IPS DF 6.9 (cell line): ENCODE measurements around the gene ZNF443.
"Not testable (repeated sequence)": the region's sequence is repeated elsewhere in the genome, so short reads cannot be mapped to it uniquely, and the experiment has no call there.

Source experiments
- DNase-seq: peaks from one replicate; pipeline ENCODE4 v3.0.0-alpha.2; 2013; ENCODE audit warnings: low read depth, low spot score
- H3K27ac ChIP-seq: one replicate; pipeline ENCODE4 v1.5.1; 2013; ENCODE audit warnings: low read length, control low read depth
- H3K27me3 ChIP-seq: 2 replicates; pipeline ENCODE4 v1.6.1; 2013; ENCODE audit warnings: mild to moderate bottlenecking, low read length; ENCODE audit not compliant: control insufficient read depth, insufficient read depth
- H3K36me3 ChIP-seq: 2 replicates; pipeline ENCODE4 v1.6.1; 2013; ENCODE audit warnings: low read length; ENCODE audit not compliant: control insufficient read depth, insufficient read depth
- H3K4me1 ChIP-seq: 2 replicates; pipeline ENCODE4 v1.6.1; 2013; ENCODE audit warnings: low read length; ENCODE audit not compliant: control insufficient read depth, insufficient read depth
- H3K4me3 ChIP-seq: 2 replicates; pipeline ENCODE4 v1.5.1; 2013; ENCODE audit warnings: mild to moderate bottlenecking, low read length
- H3K9me3 ChIP-seq: 2 replicates; pipeline ENCODE4 v1.6.1; 2013; ENCODE audit warnings: low read length, inconsistent platforms; ENCODE audit not compliant: control insufficient read depth, insufficient read depth
- WGBS: extraction: QIAGEN DNeasy Blood & Tissue Kit; methylation state at CpG from one replicate; pipeline ENCODE4 v1.1.7; 2013; ENCODE audit warnings: mixed read lengths, missing lambda C conversion rate; ENCODE audit not compliant: insufficient read length, insufficient coverage; 5-methylcytosine and 5-hydroxymethylcytosine counted together

ZNF443 gene

DNA sequence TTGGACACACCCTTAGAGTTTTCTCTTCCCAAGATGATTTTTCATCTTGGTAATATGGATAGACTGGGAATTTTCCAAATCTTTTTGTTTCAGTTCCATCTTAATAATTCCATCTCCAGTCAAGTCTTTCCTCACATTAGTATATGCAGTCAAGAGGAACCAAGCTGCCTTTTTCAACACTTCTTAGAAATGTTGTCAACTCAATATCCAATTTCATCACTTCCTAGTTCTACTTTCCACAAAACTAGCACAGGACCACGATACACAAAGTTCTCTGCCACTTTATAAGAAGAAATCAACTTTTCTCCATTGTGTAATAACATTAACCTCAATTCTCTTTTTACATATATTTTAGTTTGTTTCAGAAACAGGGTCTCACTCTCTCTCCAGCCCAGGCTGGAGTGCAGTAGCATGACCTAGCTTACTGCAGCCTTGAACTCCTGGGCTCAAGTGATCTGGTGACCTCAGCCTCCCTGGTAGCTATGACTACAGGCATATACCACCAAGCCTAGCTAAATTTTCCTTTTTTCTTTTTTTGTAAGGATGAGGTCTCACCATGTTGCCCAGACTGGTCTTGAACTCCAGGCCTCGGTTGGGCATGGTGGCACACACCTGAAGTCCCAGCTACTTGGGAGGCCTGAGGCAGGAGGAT, 15.5 kb downstream of the ZNF443 start:
- H3K27ac ChIP-seq: no peak overlapping the region
- no peak for DNase-seq
- H3K36me3 ChIP-seq: no peaks in the 10 kb centered on the region
- H3K4me1 ChIP-seq: no peaks in the 10 kb centered on the region
- no peaks in the 10 kb centered on the region for H3K9me3 ChIP-seq
- no peaks in the 10 kb centered on the region for H3K27me3 ChIP-seq
- no CpG with 5 or more reads among the region's 2 CpGs for WGBS
- no peak overlapping the region for H3K4me3 ChIP-seq

DNA sequence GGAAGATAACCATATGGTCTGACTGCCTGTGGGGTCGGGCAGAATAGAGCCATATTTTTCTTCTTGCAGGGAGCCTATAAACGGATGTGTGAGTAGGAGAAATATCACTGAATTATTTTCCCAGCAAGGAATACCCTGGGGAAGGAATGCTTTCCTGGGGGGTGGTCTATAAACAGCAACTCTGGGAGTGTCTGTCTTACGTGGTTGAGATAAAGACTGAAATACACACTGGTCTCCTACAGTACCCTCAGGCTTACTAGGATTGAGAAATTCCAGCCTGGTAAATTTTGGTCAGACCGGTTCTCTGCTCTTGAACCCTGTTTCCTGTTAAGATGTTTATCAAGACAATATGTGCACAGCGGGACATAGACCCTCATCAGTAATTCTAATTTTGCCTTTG, 23.5 kb downstream of the ZNF443 start:
- not testable (repeated sequence) for H3K36me3 ChIP-seq, H3K4me1 ChIP-seq, DNase-seq, H3K4me3 ChIP-seq, H3K27me3 ChIP-seq, H3K27ac ChIP-seq, H3K9me3 ChIP-seq
- WGBS: no CpG with 5 or more reads among the region's 5 CpGs

DNA sequence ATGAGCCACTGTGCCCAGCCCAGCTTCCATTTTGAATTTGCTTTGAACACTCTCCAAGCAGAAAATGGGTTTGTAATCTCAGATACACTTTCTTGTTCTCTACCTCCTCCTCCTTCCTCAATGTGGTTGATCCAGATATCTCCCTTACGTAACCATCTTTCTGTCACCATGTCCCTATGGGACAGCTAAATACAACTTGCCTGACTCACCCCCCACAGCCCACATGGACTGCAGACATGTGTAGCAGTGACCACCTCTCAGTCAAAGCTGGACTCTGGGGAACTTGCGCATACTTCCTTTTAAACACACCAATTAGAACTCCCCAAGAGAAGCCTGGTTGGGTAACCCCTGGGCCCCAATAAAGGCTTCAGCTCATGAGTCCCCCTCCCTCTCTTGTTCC, 28.9 kb downstream of the ZNF443 start:
- WGBS: no CpG with 5 or more reads among the region's 2 CpGs
- H3K27ac ChIP-seq: no peak overlapping the region
- no peaks in the 10 kb centered on the region for H3K36me3 ChIP-seq
- H3K4me3 ChIP-seq: no peak overlapping the region
- no peaks in the 10 kb centered on the region for H3K27me3 ChIP-seq
- H3K4me1 ChIP-seq: no peaks in the 10 kb centered on the region
- DNase-seq: no peak
- H3K9me3 ChIP-seq: no peaks in the 10 kb centered on the region

DNA sequence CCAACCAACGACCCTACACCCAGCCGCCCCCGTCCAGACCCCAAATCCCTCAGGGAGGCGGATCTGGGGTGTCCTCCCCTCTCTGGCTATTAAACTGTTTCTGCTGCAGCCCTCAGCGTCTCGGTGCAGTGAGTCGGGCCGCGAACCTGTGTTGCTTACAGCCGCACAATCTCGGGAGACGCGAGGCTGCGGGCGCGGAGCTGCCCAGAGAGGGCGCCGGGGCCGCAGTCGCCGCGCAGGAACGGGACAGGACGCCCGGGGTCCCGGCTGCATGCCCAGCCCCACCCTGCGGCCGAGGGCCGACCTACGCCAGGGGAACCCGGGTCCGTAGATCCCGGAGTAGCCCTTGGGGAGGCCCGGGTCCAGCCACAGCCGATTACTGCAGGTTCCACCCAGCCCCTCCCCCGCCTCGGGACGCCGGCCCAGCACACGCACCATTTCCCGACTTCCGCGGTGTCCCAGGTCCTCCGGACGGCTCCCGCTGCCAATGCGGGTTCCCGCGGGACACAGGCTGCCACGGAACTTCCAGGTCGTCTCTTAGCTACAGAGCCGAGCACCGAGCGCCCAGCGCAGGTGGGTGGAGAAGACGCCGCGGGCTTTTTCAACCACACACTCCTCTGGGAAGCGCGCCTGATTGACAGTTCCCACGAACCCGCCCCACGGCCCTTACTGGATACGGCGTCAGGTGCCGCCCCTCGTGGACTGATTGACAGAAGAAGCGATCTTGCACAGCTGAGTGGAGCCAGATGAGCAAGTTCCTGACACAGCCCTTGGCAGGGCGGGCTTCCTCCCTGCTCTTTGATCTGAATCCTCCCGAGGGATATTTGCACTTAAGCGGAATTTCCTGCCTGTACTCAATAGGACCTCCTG, 40.0 kb downstream of the ZNF443 start, which contains the start of gene ZNF799:
Gene ZNF799 (minus strand): TSS at position 639 of the 870 bp plus-strand sequence. CDS start 201 bp downstream, at position 438.
- H3K27ac ChIP-seq: no peak within 1 kb of the TSS
- H3K4me3 ChIP-seq: peak within 1 kb of the TSS; percentile 87

DNA sequence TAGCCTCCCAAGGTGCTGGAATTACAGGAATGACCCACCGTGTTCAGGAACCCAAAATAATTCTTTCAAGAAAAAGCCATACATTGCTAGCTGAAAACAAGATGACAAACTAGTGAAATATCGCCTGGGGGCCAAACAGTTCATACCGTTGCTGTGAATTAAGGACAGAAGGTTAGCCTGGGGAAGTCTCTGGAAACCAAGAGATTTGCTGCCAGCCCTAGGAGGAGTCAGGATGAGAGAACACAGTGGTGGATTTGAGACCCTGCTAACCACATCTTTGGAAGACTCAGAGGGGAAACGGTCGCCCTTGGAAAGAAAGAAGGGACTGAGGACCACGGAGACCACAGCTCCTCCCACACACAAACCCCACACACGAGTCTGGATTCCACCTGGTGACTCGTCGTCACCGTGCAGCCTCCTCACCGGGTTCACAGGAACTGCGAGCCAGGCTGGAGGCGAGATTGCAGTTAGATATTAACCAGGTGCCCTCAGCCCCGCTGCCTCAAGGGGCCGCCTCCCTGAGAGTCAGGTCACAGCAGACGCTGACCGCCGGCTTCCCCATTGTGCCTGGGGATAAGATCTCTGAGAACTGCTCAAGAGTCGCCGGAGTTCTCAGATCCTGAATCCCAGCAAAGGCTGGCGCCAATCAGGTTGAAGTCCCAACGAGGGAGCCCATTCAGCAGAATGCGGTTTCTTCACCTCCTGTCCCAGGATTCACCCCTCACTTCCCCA, 40.8 kb downstream of the ZNF443 start:
- not testable (repeated sequence) for H3K36me3 ChIP-seq, H3K4me1 ChIP-seq, H3K9me3 ChIP-seq, DNase-seq, H3K27me3 ChIP-seq, H3K27ac ChIP-seq
- WGBS: no CpG with 5 or more reads among the region's 23 CpGs
- H3K4me3 ChIP-seq: peak overlapping the region; percentile 87; the same call in 1 of the 2 replicates

More for the DNA sequence above, 40.0 kb downstream of the ZNF443 start, which contains the start of gene ZNF799:
- no peaks in the 10 kb centered on the region for H3K27me3 ChIP-seq
- no peaks in the 10 kb centered on the region for H3K9me3 ChIP-seq
- peak; percentile 74 for DNase-seq
- WGBS: no CpG with 5 or more reads among the region's 71 CpGs
- H3K36me3 ChIP-seq: no peaks in the 10 kb centered on the region
- peaks cover 1% of the 10 kb centered on the region; the same call in 1 of the 2 replicates for H3K4me1 ChIP-seq

DNA sequence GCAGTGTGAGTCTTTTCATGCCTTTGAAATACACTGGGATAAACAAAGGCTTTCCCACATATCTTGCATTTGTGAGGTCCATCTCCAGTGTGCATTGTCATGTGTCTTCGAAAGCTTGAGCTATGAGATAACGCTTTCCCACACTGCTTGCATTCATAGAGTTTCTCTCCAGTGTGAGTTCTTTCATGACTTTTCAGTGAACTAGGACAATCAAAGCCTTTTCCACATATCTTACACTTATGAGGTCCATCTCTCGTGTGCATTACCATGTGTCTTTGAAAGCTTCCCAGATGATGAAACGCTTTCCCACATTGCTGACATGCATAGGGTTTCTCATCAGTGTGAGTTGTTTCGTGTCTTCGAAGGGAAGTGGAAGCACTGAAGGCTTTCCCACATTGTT, 49.7 kb downstream of the ZNF443 start:
- not testable (repeated sequence) for H3K9me3 ChIP-seq, H3K4me3 ChIP-seq, DNase-seq, H3K36me3 ChIP-seq, H3K27ac ChIP-seq, H3K27me3 ChIP-seq, H3K4me1 ChIP-seq
- no CpG with 5 or more reads among the region's 6 CpGs for WGBS

- DNase-seq, H3K27ac ChIP-seq, H3K4me3 ChIP-seq, H3K9me3 ChIP-seq, H3K4me1 ChIP-seq, H3K27me3 ChIP-seq, H3K36me3 ChIP-seq: not testable (repeated sequence)
- WGBS: no CpG with 5 or more reads among the region's 2 CpGs
Measured at GRCh38 chr19:12386365-12386764, 54.5 kb downstream of the ZNF443 start.

- no peaks in the 10 kb centered on the region for H3K36me3 ChIP-seq
- H3K9me3 ChIP-seq: no peaks in the 10 kb centered on the region
- no peak overlapping the region for H3K4me3 ChIP-seq
- no peak overlapping the region for H3K27ac ChIP-seq
- no peaks in the 10 kb centered on the region for H3K27me3 ChIP-seq
- DNase-seq: no peak
- no peaks in the 10 kb centered on the region for H3K4me1 ChIP-seq
- WGBS: no CpG with 5 or more reads among the region's 2 CpGs
Measured at GRCh38 chr19:12380444-12380737, 60.4 kb downstream of the ZNF443 start.

- Histone ChIP-seq H3K27me3 (no peaks in the 10 kb centered on the region), H3K36me3 (no peaks in the 10 kb centered on the region), H3K4me1 (no peaks in the 10 kb centered on the region), H3K4me3 (no peak overlapping the region), H3K27ac (no peak overlapping the region), H3K9me3 (no peaks in the 10 kb centered on the region)
- no CpG with 5 or more reads among the region's 5 CpGs for WGBS
- no peak for DNase-seq
Measured at GRCh38 chr19:12379732-12380443, 60.9 kb downstream of the ZNF443 start.
